K562 (cell line): ENCODE data around the gene ADIG.

Experiments
- CEBPB ChIP-seq: fragments of 450-650 bp; IDR thresholded peaks from 2 replicates; pipeline ENCODE4 v1.6.1; 2016; ENCODE audit warnings: missing genetic modification characterization, missing compliant biosample characterization
- EZH2 ChIP-seq: IDR thresholded peaks from 2 replicates; pipeline ENCODE4 v1.6.1; 2012; ENCODE audit warnings: low read depth, mild to moderate bottlenecking, inconsistent platforms, low read length, borderline replicate concordance
- NCOA2 ChIP-seq, 2 experiments: fragments of 450-650 bp; IDR thresholded peaks; 2 replicates each; pipeline ENCODE4 v1.6.1; 2018; ENCODE audit warnings: mild to moderate bottlenecking in 2 of 2, moderate library complexity in 1 of 2; ENCODE audit not compliant: partially characterized antibody in 2 of 2
- TF ChIP-seq, protein P1 (sequence below), 2 experiments: IDR thresholded peaks; 2 replicates each; pipeline ENCODE4 v1.6.1; 2012; ENCODE audit warnings: improper control_type of control experiment in 2 of 2, low read depth in 2 of 2, low read length in 2 of 2, borderline replicate concordance in 1 of 2
- TF ChIP-seq, protein P2 (sequence below), 3 experiments: IDR thresholded peaks in 2 of 3; conservative IDR thresholded peaks in 1 of 3; 2 replicates each; pipeline ENCODE4 v1.5.1; 2011 to 2012; ENCODE audit warnings: low read length in 3 of 3, mild to moderate bottlenecking in 3 of 3, control low read depth in 2 of 3, improper control_type of control experiment in 1 of 3, inconsistent platforms in 1 of 3, low read depth in 1 of 3, mixed read lengths in 1 of 3, moderate library complexity in 1 of 3; ENCODE audit not compliant: insufficient read depth in 2 of 3

DNA sequence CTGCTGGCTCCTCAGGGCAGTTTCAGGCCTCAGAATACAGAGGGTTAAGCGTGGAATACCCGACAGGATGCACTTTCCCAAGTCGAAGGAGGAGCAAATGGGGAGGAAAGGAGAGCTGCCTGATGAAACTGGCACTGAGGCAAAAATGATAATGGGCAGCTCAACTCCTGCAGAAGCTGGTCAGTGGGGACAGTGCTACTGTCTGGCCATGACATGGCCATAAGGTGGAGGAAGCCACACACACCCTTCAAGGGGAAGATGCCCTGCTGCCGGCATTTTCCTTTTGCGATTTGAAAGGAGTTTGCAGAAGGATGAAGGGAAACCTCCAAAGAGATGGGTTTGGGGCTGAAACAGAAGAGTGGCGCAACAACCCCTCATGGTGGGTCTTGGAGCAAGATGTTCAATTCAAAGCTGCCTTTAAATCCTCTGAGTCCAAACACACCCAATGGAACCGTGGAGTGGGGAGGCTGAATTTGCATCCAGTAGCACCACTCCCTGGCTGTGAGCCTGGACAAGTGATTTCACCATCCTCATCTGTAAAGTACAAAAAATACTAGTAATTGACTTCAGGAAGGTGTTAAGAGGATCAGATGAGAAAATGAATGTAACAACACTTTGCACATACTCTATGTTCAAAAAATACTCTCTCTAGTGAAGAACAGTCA, 3.2 kb downstream of the ADIG start:
- TF ChIP-seq, protein P1, sequence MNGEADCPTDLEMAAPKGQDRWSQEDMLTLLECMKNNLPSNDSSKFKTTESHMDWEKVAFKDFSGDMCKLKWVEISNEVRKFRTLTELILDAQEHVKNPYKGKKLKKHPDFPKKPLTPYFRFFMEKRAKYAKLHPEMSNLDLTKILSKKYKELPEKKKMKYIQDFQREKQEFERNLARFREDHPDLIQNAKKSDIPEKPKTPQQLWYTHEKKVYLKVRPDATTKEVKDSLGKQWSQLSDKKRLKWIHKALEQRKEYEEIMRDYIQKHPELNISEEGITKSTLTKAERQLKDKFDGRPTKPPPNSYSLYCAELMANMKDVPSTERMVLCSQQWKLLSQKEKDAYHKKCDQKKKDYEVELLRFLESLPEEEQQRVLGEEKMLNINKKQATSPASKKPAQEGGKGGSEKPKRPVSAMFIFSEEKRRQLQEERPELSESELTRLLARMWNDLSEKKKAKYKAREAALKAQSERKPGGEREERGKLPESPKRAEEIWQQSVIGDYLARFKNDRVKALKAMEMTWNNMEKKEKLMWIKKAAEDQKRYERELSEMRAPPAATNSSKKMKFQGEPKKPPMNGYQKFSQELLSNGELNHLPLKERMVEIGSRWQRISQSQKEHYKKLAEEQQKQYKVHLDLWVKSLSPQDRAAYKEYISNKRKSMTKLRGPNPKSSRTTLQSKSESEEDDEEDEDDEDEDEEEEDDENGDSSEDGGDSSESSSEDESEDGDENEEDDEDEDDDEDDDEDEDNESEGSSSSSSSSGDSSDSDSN (IDR thresholded peaks at IDR 0.05; ENCODE audit: borderline replicate concordance in 1 of 2, low read depth in 2 of 2, low read length in 2 of 2) = no peak
- TF ChIP-seq, protein P2, sequence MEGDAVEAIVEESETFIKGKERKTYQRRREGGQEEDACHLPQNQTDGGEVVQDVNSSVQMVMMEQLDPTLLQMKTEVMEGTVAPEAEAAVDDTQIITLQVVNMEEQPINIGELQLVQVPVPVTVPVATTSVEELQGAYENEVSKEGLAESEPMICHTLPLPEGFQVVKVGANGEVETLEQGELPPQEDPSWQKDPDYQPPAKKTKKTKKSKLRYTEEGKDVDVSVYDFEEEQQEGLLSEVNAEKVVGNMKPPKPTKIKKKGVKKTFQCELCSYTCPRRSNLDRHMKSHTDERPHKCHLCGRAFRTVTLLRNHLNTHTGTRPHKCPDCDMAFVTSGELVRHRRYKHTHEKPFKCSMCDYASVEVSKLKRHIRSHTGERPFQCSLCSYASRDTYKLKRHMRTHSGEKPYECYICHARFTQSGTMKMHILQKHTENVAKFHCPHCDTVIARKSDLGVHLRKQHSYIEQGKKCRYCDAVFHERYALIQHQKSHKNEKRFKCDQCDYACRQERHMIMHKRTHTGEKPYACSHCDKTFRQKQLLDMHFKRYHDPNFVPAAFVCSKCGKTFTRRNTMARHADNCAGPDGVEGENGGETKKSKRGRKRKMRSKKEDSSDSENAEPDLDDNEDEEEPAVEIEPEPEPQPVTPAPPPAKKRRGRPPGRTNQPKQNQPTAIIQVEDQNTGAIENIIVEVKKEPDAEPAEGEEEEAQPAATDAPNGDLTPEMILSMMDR (IDR thresholded peaks at IDR 0.05 in 2 of 3, conservative IDR thresholded peaks at IDR 0.05 in 1 of 3; ENCODE audit: insufficient read depth in 2 of 3, low read depth in 1 of 3, low read length in 3 of 3) = no peak
- TF ChIP-seq CEBPB (tag) (no peak), EZH2 (no peak), NCOA2 (IDR thresholded peaks at IDR 0.05; ENCODE audit: partially characterized antibody in 2 of 2) (no peak)
